HG02840 (cell line): ENCODE measurements around the gene OR4C45.
"Not testable (repeated sequence)": the region's sequence is repeated elsewhere in the genome, so short reads cannot be mapped to it uniquely, and the experiment has no call there.

ENCODE experiments used
- ATAC-seq: cut with Tn5 transposase; IDR thresholded peaks from one replicate; pipeline ENCODE4 v1.9.1; 2021; ENCODE audit warnings: mild to moderate bottlenecking, moderate library complexity, moderate number of reproducible peaks; ENCODE audit not compliant: unreplicated experiment, low FRiP score

OR4C45 gene

DNA sequence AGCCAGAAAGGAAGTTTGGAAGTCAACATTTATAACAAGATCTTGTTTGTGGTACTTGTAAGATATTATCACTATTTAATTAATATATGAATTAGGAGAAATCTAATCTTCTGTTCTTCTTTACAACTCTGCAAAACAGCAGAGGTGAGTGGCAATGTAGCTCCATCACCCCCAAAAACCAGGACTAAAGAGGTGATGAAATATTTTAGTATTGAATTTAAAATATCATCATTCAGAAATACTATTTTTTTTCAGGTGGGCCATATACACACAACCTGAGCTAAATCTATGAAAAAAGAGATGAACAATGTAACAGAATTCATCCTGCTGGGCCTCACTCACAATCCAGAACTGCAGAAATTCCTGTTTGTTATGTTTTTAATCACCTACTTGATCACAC is at the start of gene OR4C45:
Gene OR4C45 (plus strand): TSS at position 301 of the 400 bp plus-strand sequence.
- no peak for ATAC-seq

GRCh38 chr11:49995565-49995964 is 37.1 kb upstream of the OR4C45 start:
- no peak for ATAC-seq

- no peak for ATAC-seq
Observed at GRCh38 chr11:50030193-50030592, 2.5 kb upstream of the OR4C45 start.

DNA sequence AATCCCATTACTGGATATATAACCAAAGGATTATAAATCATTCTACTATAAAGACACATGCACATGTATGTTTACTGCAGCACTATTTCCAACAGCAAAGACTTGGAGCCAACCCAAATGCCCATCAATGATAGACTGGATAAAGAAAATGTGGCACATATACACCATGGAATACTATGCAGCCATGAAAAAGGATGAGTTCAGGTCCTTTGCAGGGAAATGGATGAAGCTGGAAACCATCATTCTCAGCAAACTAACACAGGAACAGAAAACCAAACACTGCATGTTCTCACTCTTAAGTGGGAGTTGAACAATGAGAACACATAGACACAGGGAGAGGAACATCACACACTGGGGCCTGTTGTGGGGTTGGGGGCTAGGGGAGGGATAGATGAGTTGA is 3.6 kb downstream of the OR4C45 start:
- not testable (repeated sequence) for ATAC-seq

GRCh38 chr11:50037251-50037650 is 4.6 kb downstream of the OR4C45 start:
- ATAC-seq, result no peak

DNA sequence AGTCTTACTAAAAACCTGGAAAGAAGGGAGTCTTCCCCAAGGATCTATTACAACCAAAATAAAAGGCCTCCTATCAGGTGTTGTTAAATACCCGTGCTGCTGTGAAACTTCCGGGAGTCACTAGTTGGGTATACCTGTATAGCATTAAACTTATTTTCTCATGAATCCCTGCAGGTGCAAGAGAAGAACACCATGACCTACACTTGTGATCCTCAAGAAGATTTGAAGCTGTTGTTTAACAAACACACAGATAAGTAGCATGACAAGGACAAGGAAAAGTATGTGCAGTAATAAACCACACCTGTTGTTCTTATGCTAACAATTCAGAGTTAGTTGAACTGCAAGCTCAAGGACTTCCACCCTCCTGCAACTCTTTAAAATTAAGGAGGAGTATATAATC is 12.0 kb downstream of the OR4C45 start:
- no peak for ATAC-seq

GRCh38 chr11:50063056-50063455 is 30.4 kb downstream of the OR4C45 start:
- ATAC-seq, result not testable (repeated sequence)

- ATAC-seq, result no peak
Observed at GRCh38 chr11:50070389-50070788, 37.7 kb downstream of the OR4C45 start.

DNA sequence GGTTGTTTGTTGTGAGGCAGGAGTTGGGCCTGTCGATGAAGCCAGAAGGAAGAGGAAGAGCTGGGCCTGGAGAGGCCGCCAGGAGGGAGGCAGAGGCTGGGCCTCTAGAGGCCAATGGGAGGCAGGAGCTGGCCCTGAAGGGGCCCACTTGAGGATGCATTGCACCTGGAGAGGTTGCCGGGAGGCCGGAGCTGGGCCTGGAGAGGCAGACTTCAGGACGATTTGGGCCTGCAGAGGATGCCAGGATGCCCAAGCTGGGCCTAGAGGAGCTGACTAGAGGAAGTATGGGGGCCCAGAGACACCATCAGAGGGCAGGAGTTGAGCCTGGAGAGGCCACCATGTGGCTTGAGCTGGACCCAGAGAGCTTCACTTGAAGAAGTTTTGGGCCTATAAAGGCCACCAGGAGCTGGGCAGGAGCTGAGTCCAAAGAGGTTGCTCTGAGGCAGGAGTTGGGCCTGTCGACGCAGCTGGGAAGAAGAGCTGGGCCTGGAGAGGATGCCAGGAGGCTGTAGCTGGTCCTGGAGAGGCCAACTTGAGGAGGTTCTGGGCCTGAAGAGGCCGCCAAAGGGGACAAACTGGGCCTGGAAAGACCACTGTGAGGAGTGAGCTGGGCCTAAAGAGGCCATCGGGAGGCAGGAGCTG is 39.0 kb downstream of the OR4C45 start:
- ATAC-seq, result no peak

GRCh38 chr11:50072226-50073112 is 39.8 kb downstream of the OR4C45 start:
- no peak for ATAC-seq

- no peak for ATAC-seq
Observed at GRCh38 chr11:50073113-50074105, 40.7 kb downstream of the OR4C45 start.

DNA sequence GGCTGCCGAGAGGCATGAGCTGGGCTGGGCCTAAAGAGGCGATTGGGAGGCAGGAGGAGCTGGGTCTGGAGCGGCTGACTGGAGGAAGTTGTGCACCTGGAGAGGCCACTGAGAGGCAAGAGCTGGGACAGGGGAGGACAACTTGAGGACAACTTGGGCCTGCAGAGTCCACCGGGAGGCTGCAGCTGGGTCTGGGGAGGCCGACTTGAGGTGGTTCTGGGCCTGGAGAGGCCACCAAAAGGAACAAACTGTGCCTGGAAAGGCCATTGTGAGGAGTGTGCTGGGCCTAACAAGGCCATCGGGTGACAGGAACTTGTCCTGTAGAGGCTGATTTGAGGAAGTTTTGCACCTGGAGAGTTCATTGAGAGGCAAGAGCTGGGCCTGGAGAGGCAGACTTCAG is 41.5 kb downstream of the OR4C45 start:
- ATAC-seq, result no peak

DNA sequence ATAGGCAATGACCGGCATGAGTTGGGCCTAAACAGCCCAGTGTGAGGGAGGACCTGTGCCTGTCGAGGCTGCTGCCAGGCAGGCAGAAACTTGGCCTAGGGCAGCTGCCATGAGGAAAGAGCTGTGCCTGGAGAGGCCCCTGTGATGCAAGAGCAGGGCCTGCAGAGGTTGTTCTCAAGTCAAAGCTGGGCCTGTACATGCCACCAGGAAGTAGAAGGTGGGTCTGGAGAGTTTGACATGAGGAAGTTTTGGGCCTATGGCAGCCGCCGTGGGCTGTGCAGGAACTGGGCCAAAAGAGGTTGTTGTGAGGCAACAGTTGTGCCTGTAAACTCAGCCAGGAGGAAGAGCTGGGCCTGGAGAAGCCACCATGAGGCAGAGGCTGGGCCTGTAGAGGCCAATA is 43.2 kb downstream of the OR4C45 start:
- ATAC-seq, result no peak

DNA sequence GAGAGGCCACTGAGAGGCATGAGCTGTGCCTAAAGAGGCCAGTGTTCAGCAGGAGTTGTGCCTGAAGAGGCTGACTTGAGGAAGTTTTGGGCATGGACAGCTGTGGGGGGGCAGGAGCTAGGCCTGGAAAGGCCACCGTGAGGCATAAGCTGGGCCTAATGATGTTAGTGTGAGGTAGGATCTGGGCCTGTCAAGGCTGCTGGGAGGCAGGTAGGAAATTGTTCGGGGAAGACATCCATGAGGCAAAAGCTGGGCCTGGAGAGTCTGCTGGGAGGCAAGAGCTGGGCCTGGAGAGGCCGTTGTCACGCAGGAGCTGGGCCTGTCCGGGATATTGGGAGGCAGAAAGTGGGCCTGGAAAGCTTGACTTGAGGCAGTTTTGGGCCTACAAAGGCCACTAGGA is 44.9 kb downstream of the OR4C45 start:
- ATAC-seq, result no peak

DNA sequence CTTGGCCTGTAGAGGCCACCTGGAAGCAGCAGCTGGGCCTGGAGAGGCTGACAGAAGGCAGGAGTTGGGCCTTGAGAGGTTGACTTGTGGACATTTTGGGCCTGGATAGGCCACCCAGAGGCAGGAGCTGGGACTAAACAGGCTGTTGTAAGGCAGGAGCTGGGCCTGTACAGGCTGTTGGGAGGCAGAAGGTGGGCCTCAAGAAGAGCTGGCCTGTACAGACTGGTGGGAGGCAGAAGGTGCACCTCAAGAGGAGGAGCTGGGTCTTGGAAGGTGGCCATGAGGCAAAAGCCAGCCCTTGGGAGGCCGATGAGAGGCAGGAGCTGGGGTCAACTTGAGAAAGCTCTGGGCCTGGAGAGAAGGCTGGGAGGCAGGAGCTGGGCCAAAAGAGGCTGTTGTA is 45.3 kb downstream of the OR4C45 start:
- no peak for ATAC-seq

GRCh38 chr11:50078946-50079345 is 46.3 kb downstream of the OR4C45 start:
- not testable (repeated sequence) for ATAC-seq

GRCh38 chr11:50080256-50080655 is 47.6 kb downstream of the OR4C45 start:
- ATAC-seq, result no peak
